ENCODE data around the gene AFF3.

The AFF3 gene

DNA sequence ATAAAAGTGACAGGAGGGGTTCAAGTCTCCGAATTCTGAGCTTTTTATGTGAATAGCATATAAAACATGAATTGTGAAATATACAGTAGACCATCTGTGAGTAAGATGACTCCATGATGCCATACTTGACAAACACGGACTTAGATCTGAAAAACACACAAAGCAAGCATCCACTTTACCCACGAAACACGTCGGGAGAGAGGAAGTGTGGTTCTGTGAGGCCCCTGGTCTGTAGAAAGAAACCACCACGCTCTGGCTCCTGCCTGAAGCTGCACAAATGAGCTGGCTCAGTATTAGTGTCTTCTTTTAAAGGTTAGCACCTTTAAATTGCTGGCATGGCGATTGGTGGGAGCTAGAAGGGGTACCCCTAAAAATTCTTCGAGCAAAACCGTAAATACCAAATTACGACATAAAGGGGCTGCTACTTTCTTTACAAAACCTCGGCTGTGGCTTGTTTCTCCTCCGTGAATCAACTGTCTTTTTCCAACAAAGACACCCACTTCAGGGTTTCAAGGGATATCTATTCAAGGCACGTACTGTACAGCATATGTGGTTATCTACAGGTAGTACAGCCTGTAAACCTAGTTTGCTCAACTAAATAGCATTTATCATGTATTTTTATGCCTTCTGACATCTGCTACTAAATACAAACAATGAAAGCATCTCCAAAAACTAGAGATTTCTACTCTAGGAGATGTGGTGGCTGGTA, 70.9 kb downstream of the AFF3 start:
- FAIRE-seq: no peak
- no peak for DNase-seq (ENCODE audit: low spot score)

DNA sequence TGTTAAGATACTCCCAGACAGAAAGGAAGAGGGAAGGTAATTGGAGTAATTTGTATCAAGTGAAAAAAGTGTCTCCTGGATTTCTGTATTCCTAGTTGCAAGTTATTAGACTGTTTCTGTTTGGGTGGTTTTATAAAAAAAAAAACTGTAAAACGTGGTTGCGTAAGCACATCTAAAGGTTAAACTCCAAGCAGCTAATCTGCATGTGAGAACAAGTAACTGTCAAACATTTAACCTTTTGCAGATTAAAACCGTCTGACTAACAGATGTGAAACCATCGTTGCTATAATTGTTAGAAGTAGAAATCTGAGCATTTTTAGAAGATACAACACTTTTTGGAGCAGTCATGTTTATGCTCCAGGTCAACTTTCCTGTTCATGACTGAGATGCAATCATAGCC, 72.3 kb downstream of the AFF3 start:
- no peak for DNase-seq (ENCODE audit: low spot score)
- FAIRE-seq: no peak

DNA sequence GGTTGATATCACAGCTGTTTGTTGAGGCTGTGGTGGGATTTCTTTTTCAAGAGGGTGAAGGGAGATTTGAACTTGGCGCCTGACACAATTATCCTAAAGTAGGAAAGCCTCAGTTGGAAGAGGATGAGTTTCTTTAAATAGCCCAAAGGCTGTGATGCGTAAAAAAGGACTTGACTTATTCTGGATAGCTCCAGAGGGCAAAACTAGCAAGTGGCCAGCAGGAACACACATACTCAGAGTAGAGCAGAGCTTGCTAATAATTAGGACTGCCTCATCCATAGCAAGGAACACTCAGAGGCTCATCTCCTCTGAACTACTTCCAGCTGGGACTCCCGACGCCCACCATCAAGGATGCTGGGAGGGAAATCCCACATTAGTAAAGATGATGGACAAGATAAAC, 74.0 kb downstream of the AFF3 start:
- DNase-seq (ENCODE audit: low spot score) (no peak), FAIRE-seq (no peak)

GRCh38 chr2:100067784-100068183, 74.6 kb downstream of the AFF3 start:
- DNase-seq (ENCODE audit: low spot score) (no peak), FAIRE-seq (no peak)

- no peak for FAIRE-seq
These were observed 75.5 kb downstream of the AFF3 start for GRCh38 chr2:100066856-100067255.

DNA sequence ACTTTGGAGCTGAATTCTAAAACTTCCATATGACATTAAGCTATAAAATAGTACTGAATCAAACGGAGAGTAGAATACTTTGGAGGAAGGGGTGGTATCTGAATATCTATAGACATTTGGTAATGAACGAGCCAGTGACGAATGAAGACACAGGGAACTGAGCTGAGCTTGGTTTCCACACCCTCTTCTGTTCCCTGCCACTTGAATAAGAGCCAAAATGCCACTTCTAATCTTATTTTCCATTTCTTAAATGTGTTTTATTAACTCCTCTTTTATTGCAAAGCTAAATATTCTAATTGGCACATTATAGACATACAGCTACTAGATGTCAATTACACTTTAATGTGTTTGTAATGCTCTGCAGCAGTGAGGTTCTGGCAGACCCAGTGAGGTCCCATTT, 76.1 kb downstream of the AFF3 start:
- no peak for FAIRE-seq
- no peak for DNase-seq (ENCODE audit: low spot score)

More at GRCh38 chr2:100066856-100067255, 75.5 kb downstream of the AFF3 start:
- DNase-seq (ENCODE audit: low spot score): no peak

- FAIRE-seq: no peak
- no peak for DNase-seq (ENCODE audit: low spot score)
These were observed 77.6 kb downstream of the AFF3 start for GRCh38 chr2:100064592-100065428.

DNA sequence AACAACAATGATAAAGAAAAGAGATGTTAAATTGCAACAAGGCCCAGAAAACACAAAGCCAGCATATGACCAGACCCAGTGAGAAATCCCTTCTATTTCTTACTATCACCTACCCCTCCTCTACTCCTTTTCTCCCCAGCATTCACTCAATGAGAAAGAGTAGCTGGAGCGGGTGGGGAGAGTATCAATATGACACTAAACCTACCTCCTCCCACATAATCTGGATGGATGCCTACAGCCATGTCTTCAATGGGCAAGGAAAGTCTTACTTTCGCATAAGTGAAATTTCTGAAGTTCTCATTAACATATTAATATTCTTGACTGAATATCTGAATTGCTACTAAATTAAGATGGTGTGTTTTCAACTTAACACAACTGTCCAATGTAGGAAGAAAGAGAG, 78.2 kb downstream of the AFF3 start:
- FAIRE-seq: no peak
- DNase-seq (ENCODE audit: low spot score): no peak

GRCh38 chr2:100063459-100063953, 78.9 kb downstream of the AFF3 start:
- FAIRE-seq (no peak), DNase-seq (ENCODE audit: low spot score) (no peak)

DNA sequence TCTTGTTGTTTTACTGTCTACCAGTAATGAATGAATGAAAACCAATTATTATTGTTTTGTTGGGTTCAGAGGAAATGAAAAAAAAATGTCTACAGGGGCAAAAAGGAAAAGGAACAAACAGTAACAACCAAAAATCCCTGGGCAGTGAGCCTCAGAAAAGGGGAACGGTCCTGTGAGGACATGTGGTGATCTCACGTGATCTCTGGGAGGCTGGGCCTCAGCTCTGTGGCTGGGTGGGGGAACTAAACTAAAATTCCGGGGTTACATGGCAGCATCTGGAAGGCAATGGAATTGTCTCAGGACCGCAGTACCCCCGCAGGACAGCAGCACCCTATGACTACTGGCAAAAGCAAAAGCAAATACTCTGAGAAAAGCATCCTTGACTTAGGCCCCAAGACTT, 80.1 kb downstream of the AFF3 start:
- no peak for FAIRE-seq
- DNase-seq (ENCODE audit: low spot score): no peak

GRCh38 chr2:100060875-100061274, 81.5 kb downstream of the AFF3 start:
- DNase-seq (ENCODE audit: low spot score) (no peak), FAIRE-seq (peak; percentile 5)

DNA sequence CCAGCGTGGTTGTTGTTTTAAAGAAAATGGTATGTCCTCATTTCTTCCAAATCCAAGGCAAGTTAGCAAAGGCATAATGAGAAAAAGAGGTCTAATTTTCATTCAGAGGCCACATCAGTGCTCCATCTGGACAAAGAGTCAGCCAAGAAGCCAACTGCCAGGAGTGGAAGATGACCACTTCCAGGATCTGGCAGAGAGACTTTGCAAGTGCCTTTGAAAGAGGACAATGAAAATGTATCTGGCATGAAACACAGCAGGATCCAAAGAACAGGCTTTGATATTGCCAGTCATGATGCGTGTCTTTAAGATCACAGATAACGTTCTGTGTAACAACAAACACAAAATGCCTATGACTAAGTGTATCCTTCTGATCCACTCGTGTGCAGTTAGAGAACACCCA, 82.8 kb downstream of the AFF3 start:
- FAIRE-seq (no peak), DNase-seq (ENCODE audit: low spot score) (no peak)

DNA sequence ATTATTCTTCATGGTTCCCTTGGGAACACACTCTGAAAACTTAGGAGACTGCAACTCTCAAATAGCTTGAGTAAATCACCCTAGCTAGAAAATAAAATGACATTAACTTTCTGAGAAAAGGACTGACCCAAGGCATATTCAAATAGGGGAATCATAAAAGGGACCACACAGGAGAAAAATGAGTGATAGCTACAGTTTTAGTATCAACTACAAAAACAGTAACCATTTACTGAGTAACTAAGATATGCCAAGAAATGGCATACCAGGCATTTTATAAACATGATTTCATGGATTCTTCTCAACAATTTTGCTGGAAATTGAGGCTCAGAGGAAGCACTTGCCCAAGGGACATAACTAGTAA, 84.5 kb downstream of the AFF3 start:
- FAIRE-seq (no peak), DNase-seq (ENCODE audit: low spot score) (no peak)

- no peak for DNase-seq (ENCODE audit: low spot score)
- no peak for FAIRE-seq
These were observed 88.0 kb downstream of the AFF3 start for GRCh38 chr2:100054426-100054825.

DNA sequence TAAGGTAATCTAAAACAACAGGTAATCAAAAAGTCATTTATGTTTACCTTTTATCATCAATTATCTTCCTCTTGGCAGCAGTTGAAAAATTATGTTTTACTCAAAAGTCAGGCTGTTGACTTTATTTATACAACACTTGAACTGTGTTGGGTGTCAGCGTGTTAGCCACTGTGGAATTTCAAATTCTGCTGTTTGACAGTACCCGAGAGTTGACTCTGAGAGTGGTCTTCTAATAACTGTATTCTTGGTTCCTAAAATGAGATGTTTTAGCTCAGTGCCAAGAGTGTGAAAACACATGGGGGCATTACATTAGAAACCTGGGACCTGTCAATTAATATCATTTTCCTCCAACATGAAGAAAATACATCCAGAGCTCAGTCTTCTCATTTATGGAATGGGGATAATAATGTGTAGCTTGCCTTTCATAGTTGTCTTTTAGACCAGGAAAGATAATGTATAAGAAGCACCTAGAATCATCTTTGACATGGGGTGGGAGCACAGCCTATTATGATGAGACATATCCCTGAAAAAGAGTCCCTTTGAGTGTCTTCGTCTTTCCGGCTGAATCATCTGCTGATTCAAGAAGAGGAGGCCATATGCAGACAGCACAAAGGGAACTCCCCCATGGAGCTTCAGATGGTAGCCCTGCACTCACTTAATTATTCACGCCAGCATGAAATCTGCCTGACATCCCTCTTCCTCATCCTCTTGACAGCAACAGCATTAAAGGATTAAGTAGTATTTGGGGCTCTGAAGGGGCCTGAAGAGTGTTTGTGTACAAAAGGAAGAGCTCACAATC, 89.1 kb downstream of the AFF3 start:
- no peak for DNase-seq (ENCODE audit: low spot score)
- FAIRE-seq: no peak

DNA sequence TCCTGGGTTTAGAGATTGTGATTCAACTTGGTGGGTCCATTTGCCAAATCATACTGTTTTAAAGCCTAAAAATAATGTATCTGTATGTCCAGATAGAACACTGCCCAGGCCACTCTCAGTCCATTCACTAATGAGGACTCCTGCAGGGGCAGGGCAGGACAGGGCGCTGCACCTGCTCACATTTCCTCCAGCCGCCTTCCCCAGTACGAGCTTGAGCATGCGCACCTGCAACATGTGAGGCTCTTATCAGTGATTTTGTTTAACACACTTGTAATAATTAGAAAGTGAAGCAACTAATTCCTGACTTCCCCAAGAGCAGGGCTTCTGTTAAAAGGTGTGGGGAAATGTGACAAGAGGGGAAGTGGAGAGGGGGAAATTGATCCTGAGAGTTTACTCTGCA, 89.7 kb downstream of the AFF3 start:
- FAIRE-seq: no peak
- no peak for DNase-seq (ENCODE audit: low spot score)

GRCh38 chr2:100051253-100051652, 91.1 kb downstream of the AFF3 start:
- FAIRE-seq: no peak

GRCh38 chr2:100050685-100051084, 91.7 kb downstream of the AFF3 start:
- DNase-seq (ENCODE audit: low spot score) (no peak), FAIRE-seq (no peak)

More at GRCh38 chr2:100051253-100051652, 91.1 kb downstream of the AFF3 start:
- no peak for DNase-seq (ENCODE audit: low spot score)

DNA sequence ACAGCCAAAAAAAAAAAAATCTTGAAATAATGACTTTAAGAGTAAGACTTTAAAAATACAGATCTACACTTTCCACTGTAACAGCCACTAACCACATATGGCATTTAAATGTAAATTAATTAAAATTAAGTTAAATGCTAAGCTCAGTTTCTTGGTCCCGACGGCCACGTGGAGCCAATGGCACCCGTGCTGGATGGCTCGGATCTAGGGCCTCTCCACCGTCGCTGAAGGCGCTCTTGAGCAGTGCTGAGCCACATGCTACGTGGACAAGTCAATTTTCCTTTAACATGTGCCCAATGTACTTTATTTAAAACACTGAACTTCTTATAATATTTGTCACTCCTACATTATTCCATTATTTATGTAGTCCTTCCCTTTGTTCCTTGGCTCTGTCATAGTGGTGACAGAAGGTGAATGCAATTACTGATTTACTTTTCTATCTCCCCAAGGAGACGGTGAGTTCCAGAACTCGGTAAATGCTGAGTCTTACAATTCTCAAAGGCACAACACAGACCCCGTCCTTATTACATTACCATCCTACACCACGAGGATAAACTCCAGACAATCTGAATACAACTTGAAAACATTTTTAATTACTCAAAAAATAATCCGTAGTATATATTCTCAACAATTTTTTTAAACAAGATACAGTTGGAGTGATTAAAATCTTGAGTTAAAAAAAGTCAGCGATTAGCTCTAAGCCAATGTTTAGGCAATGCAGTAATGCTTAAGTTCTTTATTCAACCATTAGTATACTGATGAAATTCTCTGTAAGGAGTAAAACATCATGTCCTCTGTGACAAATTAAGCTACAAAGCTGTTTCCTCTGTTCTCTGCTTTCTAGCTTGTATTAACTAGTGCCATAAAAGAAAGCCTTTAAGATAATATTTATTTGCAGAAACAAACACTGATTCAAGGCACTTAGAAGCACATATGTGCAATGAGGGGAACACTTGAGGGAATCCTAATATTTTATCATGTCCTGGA, 95.1 kb downstream of the AFF3 start:
- DNase-seq (ENCODE audit: low spot score): no peak
- no peak for FAIRE-seq

DNA sequence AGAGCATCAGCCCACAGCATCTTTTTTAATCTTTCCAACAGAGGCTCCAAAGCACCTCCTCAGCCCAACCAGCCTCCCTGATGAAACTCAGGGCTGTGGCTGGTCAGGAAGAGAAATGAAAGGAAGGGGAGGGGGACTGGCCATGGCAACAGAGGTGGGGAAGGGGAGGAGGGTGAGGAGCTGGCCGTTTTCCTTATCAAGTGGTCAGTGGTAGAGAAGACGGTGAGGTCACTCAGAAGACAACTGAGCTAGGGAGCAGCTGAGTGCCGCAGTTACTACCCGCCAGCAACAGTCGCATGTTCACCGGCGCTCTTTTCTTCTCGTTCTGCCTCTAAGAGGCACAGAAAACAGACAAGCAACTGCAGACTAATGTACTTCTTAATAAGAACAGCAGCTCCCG, 97.4 kb downstream of the AFF3 start:
- DNase-seq (ENCODE audit: low spot score) (no peak), FAIRE-seq (no peak)

DNA sequence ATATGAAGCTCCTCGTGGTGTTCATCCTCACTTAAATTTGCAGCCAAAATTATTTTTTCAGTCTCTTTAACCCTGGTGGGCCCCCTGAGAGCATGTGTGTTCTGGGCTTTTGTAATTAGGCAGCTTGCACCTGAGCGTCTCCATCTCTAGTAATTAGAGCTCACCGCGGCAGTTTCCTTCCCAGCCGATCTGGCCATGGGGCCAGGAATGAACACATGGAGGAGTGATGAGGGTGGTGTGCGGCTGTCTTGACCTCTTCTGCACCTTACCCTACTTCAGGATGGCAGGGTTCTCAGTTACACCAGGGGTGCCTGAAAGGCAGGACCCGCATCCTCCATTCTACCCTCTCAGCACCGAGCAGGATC, 98.5 kb downstream of the AFF3 start:
- peak; percentile 9 for FAIRE-seq

More for the DNA sequence above, 98.5 kb downstream of the AFF3 start:
- DNase-seq (ENCODE audit: low spot score): no peak
